HG03521 (cell line): Measurements from ENCODE around the gene DOK3.

ENCODE experiments used
- ATAC-seq: cut with Tn5 transposase; IDR thresholded peaks from one replicate; pipeline ENCODE4 v1.9.1; 2021; ENCODE audit warnings: mild to moderate bottlenecking, moderate library complexity; ENCODE audit not compliant: unreplicated experiment

Gene DOK3

GRCh38 chr5:177513500-177513899 lies 3.9 kb upstream of the DOK3 start:
- no peak for ATAC-seq

- ATAC-seq = no peak
These were observed 3.2 kb upstream of the DOK3 start for GRCh38 chr5:177512736-177513380.

DNA sequence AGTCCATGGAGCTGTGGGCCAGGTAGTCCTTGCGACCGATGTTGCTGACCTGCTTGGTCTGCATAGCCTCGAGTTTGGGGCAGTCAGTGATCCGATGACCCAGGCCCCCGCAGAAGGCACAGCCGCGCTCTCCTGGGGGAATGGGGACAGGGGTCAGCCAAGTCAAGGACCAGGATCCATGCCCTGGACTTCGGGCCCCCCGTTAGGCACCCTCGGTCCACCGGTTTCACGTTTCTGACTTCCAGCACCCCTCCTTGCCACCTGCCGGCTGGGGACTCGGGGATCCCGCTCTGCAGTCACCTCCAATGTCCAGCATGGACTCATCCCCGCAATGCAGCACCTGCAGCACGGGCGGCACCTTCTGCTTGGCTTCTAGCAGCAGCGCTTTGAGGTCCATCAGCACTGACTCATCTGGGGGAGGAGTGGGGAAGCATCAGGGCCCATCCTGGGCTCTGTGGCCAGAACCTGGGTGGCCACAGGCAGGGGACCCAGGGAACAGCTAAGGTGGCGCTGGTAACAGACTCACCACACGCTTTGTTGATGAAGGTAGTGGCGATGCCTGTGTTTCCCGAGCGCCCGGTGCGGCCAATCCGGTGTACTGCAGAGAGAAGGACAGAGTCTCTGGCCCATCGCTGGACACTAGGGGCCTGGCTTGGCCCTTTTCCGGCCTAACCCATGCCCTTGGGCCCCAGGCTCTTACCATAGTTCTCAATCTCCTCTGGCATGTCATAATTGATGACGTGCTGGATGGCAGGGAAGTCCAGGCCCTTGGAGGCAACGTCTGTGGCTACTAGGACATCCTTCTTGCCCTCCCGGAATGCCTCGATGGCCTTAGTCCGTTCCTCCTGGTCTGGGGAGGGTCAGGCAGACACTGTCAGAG lies 2.4 kb upstream of the DOK3 start:
- ATAC-seq = no peak

DNA sequence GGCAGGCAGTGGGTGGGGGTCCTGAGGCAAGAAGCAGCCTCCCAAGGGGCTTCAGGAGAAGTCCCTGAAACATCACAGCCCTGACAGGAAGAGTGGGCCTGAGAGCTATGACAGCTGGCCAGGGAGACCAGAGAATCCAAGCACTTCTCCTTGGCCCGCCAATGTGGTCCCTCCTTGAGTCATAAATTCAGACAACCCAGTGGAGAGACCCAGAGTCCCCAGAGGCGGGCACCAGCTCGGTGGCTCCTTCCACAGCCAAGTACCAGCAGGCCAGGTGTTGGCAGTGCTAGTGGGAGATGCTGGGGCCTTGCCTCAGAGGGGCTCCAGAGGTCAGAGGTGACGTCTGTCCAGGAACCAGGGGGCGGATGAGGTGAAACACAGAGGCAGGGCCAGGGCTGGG lies 1.6 kb upstream of the DOK3 start:
- no peak for ATAC-seq

DNA sequence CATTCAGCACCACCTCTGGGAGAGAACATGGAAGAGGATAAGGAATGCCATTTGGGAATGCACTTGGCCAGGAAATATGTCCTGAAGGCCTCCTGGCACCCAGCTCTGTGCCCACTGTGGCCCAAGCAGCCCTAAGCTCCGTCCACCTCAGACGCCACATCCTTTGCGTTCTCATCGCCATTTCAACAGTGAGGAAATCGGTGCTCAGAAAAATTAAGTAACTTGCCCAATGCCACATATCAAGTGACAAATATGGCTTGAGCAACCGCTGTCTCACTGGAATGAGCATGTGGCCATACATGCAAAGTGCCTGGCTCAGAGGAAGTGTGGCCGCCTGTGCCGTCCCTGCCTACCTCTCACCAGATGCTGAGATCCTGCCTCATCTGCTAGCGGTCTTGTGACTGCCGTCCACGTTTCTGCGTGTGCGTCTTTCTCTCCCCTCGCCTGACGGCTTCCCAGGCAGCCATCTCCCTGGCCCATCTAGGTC lies 984 bp upstream of the DOK3 start:
- ATAC-seq = peak; percentile 29

- ATAC-seq = no peak
These were observed 453 bp upstream of the DOK3 start for GRCh38 chr5:177509991-177510566.

GRCh38 chr5:177508837-177509236 lies 789 bp downstream of the DOK3 start:
- ATAC-seq = no peak

GRCh38 chr5:177508221-177508611 lies 1.4 kb downstream of the DOK3 start:
- ATAC-seq = no peak

GRCh38 chr5:177507596-177508220 lies 1.9 kb downstream of the DOK3 start:
- ATAC-seq = no peak

DNA sequence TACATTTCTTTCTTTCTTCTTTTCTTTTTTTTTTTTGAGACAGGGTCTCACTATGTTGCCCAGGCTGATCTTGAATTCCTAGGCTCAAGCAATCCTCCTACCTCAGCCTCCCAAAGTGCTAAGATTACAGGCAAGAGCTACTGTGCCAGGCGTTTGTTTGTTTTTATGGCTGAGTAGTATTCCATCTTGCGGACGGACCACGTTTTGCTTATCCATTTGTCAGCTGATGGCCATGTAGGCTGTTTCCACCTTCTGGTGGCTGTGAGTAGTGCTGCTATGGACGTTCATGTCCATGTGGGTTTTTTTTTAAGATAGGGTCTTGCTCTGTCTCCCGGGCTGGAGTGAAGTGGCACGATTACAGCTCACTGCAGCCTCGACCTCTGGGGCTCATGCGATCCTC lies 2.5 kb downstream of the DOK3 start:
- ATAC-seq = no peak

- ATAC-seq = no peak
These were observed 4.6 kb downstream of the DOK3 start for GRCh38 chr5:177505075-177505474.

- no peak for ATAC-seq
These were observed 5.3 kb downstream of the DOK3 start for GRCh38 chr5:177504086-177505056.

DNA sequence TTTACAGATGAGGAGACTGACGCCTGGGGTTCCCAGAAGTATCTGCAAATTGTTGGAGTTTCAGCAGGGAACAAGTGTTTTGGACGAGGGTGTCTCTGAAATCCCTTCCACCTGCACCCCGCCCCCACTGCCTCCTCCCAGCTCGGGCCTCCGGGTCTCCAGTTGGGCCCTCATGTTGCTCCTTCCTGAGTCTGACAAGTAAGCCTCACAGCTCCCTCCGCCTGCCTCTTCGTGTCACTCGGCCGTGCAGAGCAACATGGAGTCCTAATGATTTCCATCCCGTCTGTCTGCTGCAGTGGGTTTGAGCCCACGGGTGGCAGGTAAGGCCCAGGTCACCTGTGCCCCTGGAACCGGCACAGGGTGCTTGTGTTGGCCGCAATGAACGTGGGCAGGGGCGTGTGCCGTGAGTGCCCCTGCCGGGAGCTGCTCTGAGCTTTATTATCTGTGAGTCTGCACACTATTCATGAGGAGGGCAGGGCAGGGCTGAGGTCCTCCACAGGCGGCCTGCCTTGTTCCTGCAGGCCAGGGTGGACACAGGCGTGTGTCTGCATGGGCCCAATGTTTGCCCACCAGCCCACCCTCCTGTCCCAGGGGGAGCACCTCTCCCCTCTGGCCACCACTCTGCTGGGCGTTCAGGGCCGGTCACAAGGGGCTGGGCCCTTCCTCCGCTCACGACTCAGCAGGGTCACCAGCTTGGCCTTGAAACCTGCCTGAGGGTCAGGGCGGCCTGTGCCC lies 6.1 kb downstream of the DOK3 start:
- ATAC-seq = no peak

DNA sequence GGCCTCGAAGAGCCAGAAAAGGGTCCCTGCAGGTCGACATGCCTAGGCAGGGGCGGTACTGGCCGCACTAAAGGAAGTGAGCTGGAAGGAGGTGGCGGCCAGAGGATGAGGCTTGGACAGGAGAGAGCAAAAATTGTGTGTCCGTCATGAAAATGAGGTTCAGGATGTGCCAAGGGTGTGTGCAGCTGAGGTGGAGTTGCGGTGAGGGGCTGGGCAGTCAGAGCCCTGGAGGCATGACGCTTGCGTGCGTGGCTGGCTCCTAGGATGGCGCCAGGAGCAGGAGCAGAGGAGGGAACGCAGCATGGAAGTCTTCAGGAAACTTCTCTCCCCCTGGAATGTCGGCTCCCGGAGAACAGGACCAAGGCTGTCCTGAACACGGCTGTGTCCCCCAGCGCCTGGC lies 6.7 kb downstream of the DOK3 start:
- ATAC-seq = no peak

DNA sequence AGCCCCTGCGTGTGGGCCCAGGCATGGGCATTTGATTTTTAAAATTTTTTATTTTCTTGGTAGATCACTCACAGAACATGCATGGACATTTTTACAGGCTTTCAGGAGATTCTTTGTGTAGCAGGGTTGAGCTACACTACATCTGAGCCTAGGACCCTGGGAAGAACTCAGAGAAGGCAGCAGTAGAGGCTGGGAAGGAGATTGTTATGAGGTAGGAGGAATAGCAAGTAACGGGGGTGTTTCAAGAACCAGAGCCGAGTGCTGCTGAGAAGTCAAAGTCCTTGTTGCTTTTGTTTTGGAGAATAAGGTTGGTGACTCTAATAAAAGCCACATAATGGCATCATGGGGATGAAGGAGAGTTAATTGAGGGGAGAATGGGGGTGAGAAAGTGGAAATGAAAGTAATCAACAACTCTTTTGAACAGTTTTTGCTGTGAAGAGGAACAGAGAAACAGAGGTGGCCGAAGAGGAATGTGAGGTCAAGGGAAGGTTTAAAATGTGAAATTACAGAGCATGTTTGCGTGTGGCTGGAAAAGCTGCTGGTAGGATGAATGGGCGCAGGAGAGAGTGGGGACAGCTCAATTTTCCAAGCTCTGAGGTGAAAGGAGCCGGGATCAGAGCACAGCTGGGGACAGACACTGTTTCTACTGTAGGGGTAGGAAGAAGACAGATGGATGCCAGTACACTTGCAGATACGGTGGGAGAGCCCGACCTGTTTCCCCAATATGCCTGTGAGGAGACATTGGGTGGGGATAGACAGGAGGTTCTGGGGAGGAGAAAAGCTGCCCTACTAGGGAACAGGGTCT lies 7.5 kb downstream of the DOK3 start:
- ATAC-seq = no peak

DNA sequence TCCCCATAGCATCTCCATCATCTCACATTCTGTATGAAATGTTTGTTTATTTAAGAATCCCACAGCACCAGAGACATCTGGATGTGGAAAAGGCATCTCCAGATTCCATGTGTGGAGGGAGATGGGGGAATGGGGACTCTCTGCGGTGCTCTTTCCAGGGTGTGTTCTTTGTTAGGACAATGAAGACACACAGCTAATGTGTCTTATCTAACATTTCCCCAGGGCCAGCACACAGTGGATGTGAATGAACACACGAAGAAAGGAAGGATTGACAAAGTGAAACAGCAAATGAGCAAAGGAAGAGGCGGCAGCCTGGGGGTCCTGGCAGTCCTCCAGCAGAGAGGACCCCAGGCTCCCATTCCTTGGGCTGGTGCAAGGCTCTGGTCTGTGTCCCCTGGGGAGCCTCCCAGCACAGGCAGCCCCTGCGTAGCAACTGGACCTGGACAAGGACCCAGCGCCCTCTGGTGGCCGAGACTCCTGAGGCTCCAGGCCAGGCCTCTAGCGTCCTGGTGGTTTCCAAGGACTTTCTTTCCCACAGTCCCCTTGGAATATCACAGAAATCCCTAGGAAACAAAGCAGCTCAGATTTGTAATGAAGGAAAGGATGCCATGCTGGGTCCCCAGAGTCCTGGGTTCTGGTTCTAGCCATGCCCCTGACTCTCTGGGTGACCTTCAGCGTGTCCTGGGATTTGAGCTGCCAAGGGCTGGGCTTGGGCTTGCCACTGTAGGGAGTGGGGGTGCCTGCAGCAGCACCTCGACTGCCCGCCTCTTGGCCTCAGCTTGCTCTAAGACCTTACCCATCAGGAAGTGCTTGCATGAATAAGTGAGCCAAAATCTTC lies 8.7 kb downstream of the DOK3 start:
- ATAC-seq = peak; percentile 23

- no peak for ATAC-seq
These were observed 9.8 kb downstream of the DOK3 start for GRCh38 chr5:177499842-177500241.
